A549 (cell line): ENCODE data around the gene CPLX1. TPM values are rescaled to one million over a fixed set of nuclear protein-coding genes. Genes with fewer than 3 reads are reported as not detected.

Experiments used
- ATAC-seq, 2 experiments: fragments of 200-7000 bp in 1 of 2; fragments of >200 bp in 1 of 2; cut with Nextera tagmentation in 1 of 2; cut with Tn5 transposase in 1 of 2; 3 replicates each; pipeline versions ENCODE4 v1.8.0 to v1.9.1; 2018 to 2020; ENCODE audit warnings: mild to moderate bottlenecking in 1 of 2, moderate library complexity in 1 of 2
- CTCF ChIA-PET: fragments of 300-600 bp; sonication (Branson Sonifier 250); formaldehyde crosslinking; extraction: SDS; loops from one replicate; lab custom pipeline; 2021; ENCODE audit warnings: antibody characterized with exemption, inconsistent platforms; lab: Yijun Ruan, JAX
- POLR2A ChIA-PET: fragments of 350-600 bp; formaldehyde crosslinking; extraction: SDS; loops from one replicate; lab custom pipeline; 2021; ENCODE audit warnings: antibody characterized with exemption, inconsistent platforms; lab: Yijun Ruan, JAX
- DNase-seq, 2 experiments: peaks; one replicate each; pipeline versions ENCODE4 v3.0.0 to v3.0.0-alpha.2; 2011 to 2016; ENCODE audit warnings: low read depth in 1 of 2, low spot score in 1 of 2
- FAIRE-seq: peaks from 2 replicates; lab custom pipeline; 2011; peaks lifted over from hg19 to GRCh38; lab: Jason Lieb, UNC
- H3K27ac ChIP-seq, 2 experiments: fragments of >200 bp; sonication (Bioruptor Twin); formaldehyde crosslinking; 3 replicates each; pipeline ENCODE4 v1.5.1; 2016 to 2017
- H3K4me1 ChIP-seq: fragments of >200 bp; sonication (Bioruptor Twin); formaldehyde crosslinking; 3 replicates; pipeline ENCODE4 v1.6.1; 2016
- H3K4me2 ChIP-seq: fragments of >200 bp; sonication (Bioruptor Twin); formaldehyde crosslinking; 3 replicates; pipeline ENCODE4 v1.6.1; 2016
- H3K4me3 ChIP-seq: fragments of >200 bp; sonication (Bioruptor Twin); formaldehyde crosslinking; 3 replicates; pipeline ENCODE4 v1.5.1; 2016
- H3K9me3 ChIP-seq: fragments of >200 bp; sonication (Bioruptor Twin); formaldehyde crosslinking; 3 replicates; pipeline ENCODE4 v1.6.1; 2016
- CHD4 ChIP-seq: fragments of 200-600 bp; sonication (generic); IDR thresholded peaks from 2 replicates; pipeline ENCODE4 v1.6.1; 2016; ENCODE audit warnings: antibody characterized with exemption, mild to moderate bottlenecking, borderline replicate concordance
- EP300 ChIP-seq, 2 experiments: fragments of >200 bp; sonication (Bioruptor Twin); formaldehyde crosslinking; IDR thresholded peaks; 2 replicates in 1 of 2; 3 replicates in 1 of 2; pipeline ENCODE4 v1.6.1; 2016 to 2017
- FOSB ChIP-seq: fragments of 250-450 bp; sonication (Bioruptor Pico); IDR thresholded peaks from 2 replicates; pipeline ENCODE4 v1.5.0; 2020; ENCODE audit warnings: mild to moderate bottlenecking, moderate library complexity
- FOSL2 ChIP-seq, 2 experiments: fragments of 450-650 bp in 1 of 2; fragments of >200 bp in 1 of 2; sonication (Bioruptor Twin) in 1 of 2; formaldehyde crosslinking; IDR thresholded peaks; 2 replicates each; pipeline versions ENCODE4 v1.5.0 to v1.6.1; 2016 to 2020; ENCODE audit warnings: mild to moderate bottlenecking in 1 of 2, moderate library complexity in 1 of 2
- HDAC2 ChIP-seq: fragments of 200-600 bp; sonication (generic); IDR thresholded peaks from 2 replicates; pipeline ENCODE4 v1.6.1; 2016
- HOXB13 ChIP-seq: fragments of 250-450 bp; sonication (Bioruptor Pico); IDR thresholded peaks from 2 replicates; pipeline ENCODE4 v1.5.0; 2020; ENCODE audit warnings: low read depth, mild to moderate bottlenecking, moderate library complexity
- KDM1A ChIP-seq: fragments of 200-600 bp; sonication (generic); IDR thresholded peaks from 2 replicates; pipeline ENCODE4 v1.6.1; 2016; ENCODE audit warnings: low read depth, mild to moderate bottlenecking
- NFE2L2 ChIP-seq: fragments of 150-350 bp; conservative IDR thresholded peaks from 2 replicates; pipeline ENCODE4 v1.6.1; 2014; ENCODE audit warnings: low read length
- NPAS2 ChIP-seq: fragments of 250-450 bp; sonication (Bioruptor Pico); IDR thresholded peaks from 2 replicates; pipeline ENCODE4 v1.8.0; 2022; ENCODE audit warnings: mild to moderate bottlenecking, moderate library complexity, borderline replicate concordance
- NR3C1 ChIP-seq: fragments of >200 bp; sonication (Bioruptor Twin); formaldehyde crosslinking; IDR thresholded peaks from 3 replicates; pipeline ENCODE4 v1.6.1; 2017
- RAD21 ChIP-seq, 2 experiments: fragments of >200 bp in 1 of 2; sonication (Bioruptor Twin) in 1 of 2; formaldehyde crosslinking in 1 of 2; IDR thresholded peaks in 1 of 2; conservative IDR thresholded peaks in 1 of 2; 2 replicates in 1 of 2; 3 replicates in 1 of 2; pipeline ENCODE4 v1.6.1; 2012 to 2018; ENCODE audit warnings: inconsistent platforms in 1 of 2
- RARB ChIP-seq: fragments of 250-450 bp; sonication (Bioruptor Pico); IDR thresholded peaks from 2 replicates; pipeline ENCODE4 v1.8.0; 2021; ENCODE audit warnings: mild to moderate bottlenecking, moderate library complexity
- RNF2 ChIP-seq: fragments of 200-600 bp; sonication (generic); IDR thresholded peaks from 2 replicates; pipeline ENCODE4 v1.6.1; 2016; ENCODE audit warnings: low read depth, mild to moderate bottlenecking, antibody characterized with exemption, moderate library complexity, borderline replicate concordance
- SREBF2 ChIP-seq: fragments of 450-650 bp; IDR thresholded peaks from 2 replicates; pipeline ENCODE4 v1.6.1; 2014; ENCODE audit warnings: mild to moderate bottlenecking, moderate library complexity
- TP53 ChIP-seq: fragments of 250-450 bp; sonication (Bioruptor Pico); IDR thresholded peaks from 2 replicates; pipeline ENCODE4 v1.5.0; 2021; ENCODE audit warnings: mild to moderate bottlenecking, moderate library complexity
- ZNF302 ChIP-seq: fragments of 250-450 bp; sonication (Bioruptor Pico); IDR thresholded peaks from 2 replicates; pipeline ENCODE4 v1.9.0; 2021; ENCODE audit warnings: inconsistent platforms, mild to moderate bottlenecking, moderate library complexity
- ZSCAN20 ChIP-seq: fragments of 250-450 bp; sonication (Bioruptor Pico); IDR thresholded peaks from 2 replicates; pipeline ENCODE4 v1.8.0; 2022; ENCODE audit warnings: mild to moderate bottlenecking, moderate library complexity
- WGBS: methylation state at CpG from one replicate; pipeline ENCODE4 v1.1.6; 2017; ENCODE audit errors: missing lambda C conversion rate; 5-methylcytosine and 5-hydroxymethylcytosine counted together
- polyA plus RNA-seq, 4 experiments: library from polyadenylated mRNA; depleted of rRNA in 3 of 4; stranded (reverse); fragments of >200 nt; fragmentation: RNase III in 1 of 4; extraction: RNeasy Plus Mini Kit Qiagen cat#74134 plus additional on column Dnase treatment in 1 of 4; gene quantifications; 2 replicates in 3 of 4; 3 replicates in 1 of 4; pipeline ENCODE4 v1.2.3, GENCODE V29; 2011 to 2017
- TF ChIP-seq, protein P1 (sequence below): fragments of 200-600 bp; sonication (generic); IDR thresholded peaks from 2 replicates; pipeline ENCODE4 v1.6.1; 2016; ENCODE audit warnings: antibody characterized with exemption, mild to moderate bottlenecking, moderate library complexity
- TF ChIP-seq, protein P2 (sequence below): fragments of >200 bp; sonication (Bioruptor Twin); formaldehyde crosslinking; IDR thresholded peaks from 2 replicates; pipeline ENCODE4 v1.6.1; 2016

Gene CPLX1
- polyA plus RNA-seq, 2 of the 4 experiments (the other 2 are of a cell fraction) = 0.19 to 0.57 TPM

DNA sequence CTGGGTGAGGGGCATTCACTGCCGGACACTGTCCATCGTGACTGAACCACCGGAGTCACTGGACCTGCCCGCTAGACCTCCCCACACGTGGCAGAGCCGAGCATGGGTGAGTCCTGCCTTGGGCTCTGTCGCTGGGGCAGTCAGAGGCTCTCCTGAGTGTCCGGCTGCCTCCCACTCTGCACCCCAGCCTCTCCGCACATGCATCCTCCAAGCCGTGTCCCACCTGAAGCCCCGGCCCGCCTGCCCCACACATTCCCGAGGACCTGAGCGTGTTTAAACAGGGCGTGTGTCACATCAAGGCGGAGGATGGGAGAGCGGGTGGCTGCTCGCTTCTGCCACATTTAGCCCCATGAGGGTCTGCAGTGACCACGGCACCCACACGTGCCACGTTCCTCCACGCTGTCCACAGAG is 4.7 kb downstream of the CPLX1 start:
- CTCF ChIA-PET = no interaction called here
- no peak for DNase-seq
- peaks cover 5% of the 10 kb centered on the region; the same call in 1 of the 3 replicates for H3K4me1 ChIP-seq
- POLR2A ChIA-PET = no interaction called here
- no peak for ATAC-seq
- FAIRE-seq = no peak
- no peak overlapping the region for H3K4me3 ChIP-seq
- H3K9me3 ChIP-seq = no peaks in the 10 kb centered on the region
- TF ChIP-seq ZNF302 (CRISPR knock-in tag) = no peak
- no peak for TF ChIP-seq CHD4
- no peak overlapping the region for H3K27ac ChIP-seq
- no peak overlapping the region for H3K4me2 ChIP-seq
- 45% methylated on average over 9 of the region's 22 CpGs for WGBS

DNA sequence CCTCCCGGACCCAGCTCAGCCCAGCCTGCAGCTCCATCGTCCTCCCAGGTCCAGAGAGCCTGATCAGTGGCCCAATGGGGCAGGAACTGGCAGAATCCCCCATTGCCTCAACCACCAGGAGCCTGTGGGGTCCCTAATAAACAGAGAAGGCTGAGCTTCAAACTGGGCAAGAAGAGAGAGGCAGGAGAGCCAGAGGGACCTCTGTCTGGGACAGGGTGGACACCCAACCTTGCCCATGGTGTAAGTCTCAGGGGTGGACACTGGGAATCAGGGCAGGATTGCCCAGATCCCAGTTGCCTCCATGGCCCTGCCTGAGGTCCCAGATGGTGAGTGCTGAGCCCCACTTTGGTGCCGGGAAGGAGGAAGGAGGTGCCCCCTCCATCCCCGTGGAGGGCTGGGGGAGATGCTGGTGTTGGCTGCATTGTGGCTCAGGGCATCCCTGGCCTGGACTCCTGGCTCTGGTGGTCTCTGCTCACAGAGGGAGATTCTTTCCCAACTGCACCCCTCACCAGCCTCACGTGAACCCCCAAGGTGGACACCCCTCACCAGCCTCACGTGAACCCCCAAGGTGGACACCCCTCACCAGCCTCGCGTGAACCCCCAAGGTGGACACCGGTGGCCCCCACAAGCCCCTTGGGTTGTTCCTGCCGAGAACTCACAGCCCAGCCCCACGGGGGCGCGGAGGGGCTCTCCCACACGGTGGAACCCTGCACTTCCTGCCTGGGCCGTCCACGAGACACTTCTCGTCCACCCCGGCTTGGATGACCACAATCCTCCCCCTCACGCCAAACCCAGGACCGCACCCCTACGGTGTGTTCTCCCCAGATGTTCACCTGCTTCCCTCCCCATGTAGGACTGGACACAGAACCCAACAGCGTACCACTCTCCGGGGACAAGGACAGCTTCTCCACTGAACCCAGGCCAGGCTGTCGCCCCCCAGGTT is 5.4 kb downstream of the CPLX1 start:
- no peak for FAIRE-seq
- TF ChIP-seq FOSB (CRISPR knock-in tag) (no peak), KDM1A (no peak), RNF2 (no peak), TP53 (CRISPR knock-in tag) (no peak), ZSCAN20 (CRISPR knock-in tag) (no peak), HDAC2 (no peak), ZNF302 (CRISPR knock-in tag) (no peak)
- TF ChIP-seq, protein P1, sequence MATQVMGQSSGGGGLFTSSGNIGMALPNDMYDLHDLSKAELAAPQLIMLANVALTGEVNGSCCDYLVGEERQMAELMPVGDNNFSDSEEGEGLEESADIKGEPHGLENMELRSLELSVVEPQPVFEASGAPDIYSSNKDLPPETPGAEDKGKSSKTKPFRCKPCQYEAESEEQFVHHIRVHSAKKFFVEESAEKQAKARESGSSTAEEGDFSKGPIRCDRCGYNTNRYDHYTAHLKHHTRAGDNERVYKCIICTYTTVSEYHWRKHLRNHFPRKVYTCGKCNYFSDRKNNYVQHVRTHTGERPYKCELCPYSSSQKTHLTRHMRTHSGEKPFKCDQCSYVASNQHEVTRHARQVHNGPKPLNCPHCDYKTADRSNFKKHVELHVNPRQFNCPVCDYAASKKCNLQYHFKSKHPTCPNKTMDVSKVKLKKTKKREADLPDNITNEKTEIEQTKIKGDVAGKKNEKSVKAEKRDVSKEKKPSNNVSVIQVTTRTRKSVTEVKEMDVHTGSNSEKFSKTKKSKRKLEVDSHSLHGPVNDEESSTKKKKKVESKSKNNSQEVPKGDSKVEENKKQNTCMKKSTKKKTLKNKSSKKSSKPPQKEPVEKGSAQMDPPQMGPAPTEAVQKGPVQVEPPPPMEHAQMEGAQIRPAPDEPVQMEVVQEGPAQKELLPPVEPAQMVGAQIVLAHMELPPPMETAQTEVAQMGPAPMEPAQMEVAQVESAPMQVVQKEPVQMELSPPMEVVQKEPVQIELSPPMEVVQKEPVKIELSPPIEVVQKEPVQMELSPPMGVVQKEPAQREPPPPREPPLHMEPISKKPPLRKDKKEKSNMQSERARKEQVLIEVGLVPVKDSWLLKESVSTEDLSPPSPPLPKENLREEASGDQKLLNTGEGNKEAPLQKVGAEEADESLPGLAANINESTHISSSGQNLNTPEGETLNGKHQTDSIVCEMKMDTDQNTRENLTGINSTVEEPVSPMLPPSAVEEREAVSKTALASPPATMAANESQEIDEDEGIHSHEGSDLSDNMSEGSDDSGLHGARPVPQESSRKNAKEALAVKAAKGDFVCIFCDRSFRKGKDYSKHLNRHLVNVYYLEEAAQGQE = no peak
- TF ChIP-seq, all 56 proteins: peak for 0
- ATAC-seq = no peak
- no peak overlapping the region for H3K4me2 ChIP-seq
- peaks cover 5% of the 10 kb centered on the region; the same call in 1 of the 3 replicates for H3K4me1 ChIP-seq
- no peak overlapping the region for H3K4me3 ChIP-seq
- CTCF ChIA-PET = interaction anchor here (0.6 to 0.7 kb wide), 2 partner anchors 9 to 106 kb away, joined by 3 read pairs; no protein-coding TSS in a partner anchor
- POLR2A ChIA-PET = no interaction called here
- no peak overlapping the region for H3K27ac ChIP-seq
- H3K9me3 ChIP-seq = no peaks in the 10 kb centered on the region
- WGBS = 55% methylated on average over 7 of the region's 24 CpGs
- no peak for DNase-seq

DNA sequence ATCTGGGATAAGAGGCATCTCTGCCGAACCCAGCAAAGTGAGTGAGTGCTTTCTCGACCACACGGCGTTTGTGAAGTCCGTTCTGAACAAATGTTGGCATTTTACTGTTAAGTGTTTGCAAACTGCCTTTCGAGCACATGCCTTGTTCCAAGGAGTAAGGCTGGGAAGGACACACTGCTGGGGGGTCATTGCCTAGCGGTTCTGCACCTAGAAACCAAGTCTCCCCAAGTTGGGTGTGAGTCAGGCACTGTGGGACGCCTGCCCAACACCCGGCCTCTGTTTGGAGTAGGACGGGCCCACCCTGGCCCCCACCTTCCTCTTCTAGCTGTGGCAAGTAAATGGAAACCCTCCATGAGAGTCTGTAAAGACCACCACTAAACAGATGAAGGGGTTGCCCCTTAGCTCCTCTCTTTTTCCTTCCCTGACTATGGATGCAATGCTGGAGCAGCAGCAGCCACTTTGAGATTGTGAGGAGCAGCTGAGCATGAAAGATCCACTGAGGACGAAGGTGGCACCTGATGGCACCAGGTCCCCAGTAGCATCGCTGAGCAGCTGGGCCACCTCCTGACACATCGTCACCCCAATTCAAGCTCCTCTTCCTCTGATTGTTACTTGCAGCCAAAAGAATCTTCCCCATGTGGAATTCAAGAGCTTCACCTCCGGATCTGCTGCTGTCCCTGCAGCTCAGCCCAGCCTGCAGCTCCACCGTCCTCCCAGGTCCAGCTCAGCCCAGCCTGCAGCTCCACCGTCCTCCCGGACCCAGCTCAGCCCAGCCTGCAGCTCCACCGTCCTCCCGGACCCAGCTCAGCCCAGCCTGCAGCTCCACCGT is 6.3 kb downstream of the CPLX1 start:
- ATAC-seq (no peak), DNase-seq (no peak), FAIRE-seq (no peak)
- ChIA-PET CTCF (interaction anchor here (0.6 to 0.7 kb wide), 3 partner anchors 10 to 106 kb away, joined by 3 read pairs; no protein-coding TSS in a partner anchor), POLR2A (no interaction called here)
- 31% methylated on average over 10 of the region's 20 CpGs for WGBS
- Histone ChIP-seq H3K9me3 (no peaks in the 10 kb centered on the region), H3K4me2 (no peak overlapping the region), H3K4me1 (no peaks in the 10 kb centered on the region), H3K27ac (no peak overlapping the region), H3K4me3 (no peak overlapping the region)
- no peak for TF ChIP-seq EP300 (IDR thresholded peaks at IDR 0.05)
- TF ChIP-seq CHD4 = no peak
- no peak for TF ChIP-seq RARB
- TF ChIP-seq NPAS2 (CRISPR knock-in tag) = no peak
- TF ChIP-seq FOSL2 (IDR thresholded peaks at IDR 0.05) = no peak
- TF ChIP-seq FOSL2 (CRISPR knock-in tag; IDR thresholded peaks at IDR 0.05) = no peak
- TF ChIP-seq NR3C1 = no peak
- TF ChIP-seq RAD21 (conservative IDR thresholded peaks at IDR 0.05 in 1 of 2, IDR thresholded peaks at IDR 0.05 in 1 of 2) = no peak
- no peak for TF ChIP-seq HOXB13 (CRISPR knock-in tag)
- TF ChIP-seq NFE2L2 = no peak
- TF ChIP-seq, protein P2, sequence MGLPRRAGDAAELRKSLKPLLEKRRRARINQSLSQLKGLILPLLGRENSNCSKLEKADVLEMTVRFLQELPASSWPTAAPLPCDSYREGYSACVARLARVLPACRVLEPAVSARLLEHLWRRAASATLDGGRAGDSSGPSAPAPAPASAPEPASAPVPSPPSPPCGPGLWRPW = no peak
- TF ChIP-seq SREBF2 = no peak
